Vagina (tissue), 2 donors: ENCODE measurements around the gene SERPINA5.

ENCODE experiments used
- POLR2A ChIP-seq, 2 donors: fragments of 450-650 bp; IDR thresholded peaks; one replicate each; pipeline ENCODE4 v1.6.1; 2017; ENCODE audit warnings: antibody characterized with exemption in 2 of 2, mild to moderate bottlenecking in 2 of 2, moderate library complexity in 2 of 2
- TF ChIP-seq, protein P1 (sequence below), 3 experiments: fragments of 450-650 bp in 2 of 3; fragments of 200-600 bp in 1 of 3; sonication (generic) in 1 of 3; IDR thresholded peaks; one replicate each; pipeline ENCODE4 v1.5.1; 2017 to 2019; ENCODE audit warnings: antibody characterized with exemption in 3 of 3, mild to moderate bottlenecking in 2 of 3, moderate library complexity in 2 of 3

DNA sequence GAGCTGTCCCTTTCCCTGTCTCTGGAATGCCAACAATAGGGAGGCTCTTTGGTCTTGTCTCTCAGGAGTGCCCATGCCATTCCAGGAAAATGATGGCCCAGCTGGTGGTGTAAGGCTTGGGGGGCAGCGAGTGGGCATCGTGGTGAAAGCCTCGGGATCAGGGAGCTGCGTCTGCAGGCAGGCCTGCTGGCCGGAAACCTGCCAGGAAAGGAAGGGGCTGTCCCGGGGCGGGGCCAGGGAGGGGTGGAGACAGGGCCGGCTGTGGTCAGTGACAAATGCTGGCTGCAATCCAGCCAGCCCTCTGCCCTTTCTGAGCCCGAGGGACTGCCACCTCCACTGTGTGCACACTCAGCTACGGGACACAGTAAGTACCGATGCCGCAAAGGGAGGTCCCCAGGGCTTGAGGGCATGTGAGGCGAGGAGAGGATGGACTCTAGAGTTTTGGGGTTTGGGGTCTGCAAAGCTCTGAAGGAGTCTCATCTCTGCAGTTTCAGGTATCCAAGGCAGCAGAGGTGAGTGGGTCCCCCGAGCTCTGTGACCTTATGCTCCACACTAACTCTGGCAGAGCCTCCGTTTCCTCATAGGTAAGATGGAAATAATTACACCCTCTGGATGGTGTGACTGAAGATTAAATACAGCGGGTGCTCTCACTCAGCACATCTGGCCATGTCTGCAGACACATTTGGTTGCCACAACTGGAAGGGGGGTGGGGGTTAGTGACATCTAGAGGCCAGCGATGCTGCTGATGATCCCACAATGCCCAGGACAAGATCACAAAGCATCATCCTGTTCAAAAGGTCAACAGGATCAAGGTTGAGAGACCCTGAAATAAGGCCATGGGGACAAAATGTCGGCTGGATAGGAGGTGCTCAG is at the start of gene SERPINA5:
- no peak for TF ChIP-seq POLR2A (IDR thresholded peaks at IDR 0.05)
- TF ChIP-seq, protein P1, sequence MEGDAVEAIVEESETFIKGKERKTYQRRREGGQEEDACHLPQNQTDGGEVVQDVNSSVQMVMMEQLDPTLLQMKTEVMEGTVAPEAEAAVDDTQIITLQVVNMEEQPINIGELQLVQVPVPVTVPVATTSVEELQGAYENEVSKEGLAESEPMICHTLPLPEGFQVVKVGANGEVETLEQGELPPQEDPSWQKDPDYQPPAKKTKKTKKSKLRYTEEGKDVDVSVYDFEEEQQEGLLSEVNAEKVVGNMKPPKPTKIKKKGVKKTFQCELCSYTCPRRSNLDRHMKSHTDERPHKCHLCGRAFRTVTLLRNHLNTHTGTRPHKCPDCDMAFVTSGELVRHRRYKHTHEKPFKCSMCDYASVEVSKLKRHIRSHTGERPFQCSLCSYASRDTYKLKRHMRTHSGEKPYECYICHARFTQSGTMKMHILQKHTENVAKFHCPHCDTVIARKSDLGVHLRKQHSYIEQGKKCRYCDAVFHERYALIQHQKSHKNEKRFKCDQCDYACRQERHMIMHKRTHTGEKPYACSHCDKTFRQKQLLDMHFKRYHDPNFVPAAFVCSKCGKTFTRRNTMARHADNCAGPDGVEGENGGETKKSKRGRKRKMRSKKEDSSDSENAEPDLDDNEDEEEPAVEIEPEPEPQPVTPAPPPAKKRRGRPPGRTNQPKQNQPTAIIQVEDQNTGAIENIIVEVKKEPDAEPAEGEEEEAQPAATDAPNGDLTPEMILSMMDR (IDR thresholded peaks at IDR 0.05), result no peak
